22Rv1 (cell line): ENCODE results near the gene GOLT1B.

ENCODE experiments used
- ZFX ChIP-seq: fragments of 450-650 bp; IDR thresholded peaks from 2 replicates; pipeline ENCODE4 v1.6.1; 2017; ENCODE audit warnings: antibody characterized with exemption, borderline replicate concordance
- TF ChIP-seq, protein P1 (sequence below): fragments of 450-650 bp; IDR thresholded peaks from 2 replicates; pipeline ENCODE4 v1.5.1; 2017; ENCODE audit warnings: mild to moderate bottlenecking

DNA sequence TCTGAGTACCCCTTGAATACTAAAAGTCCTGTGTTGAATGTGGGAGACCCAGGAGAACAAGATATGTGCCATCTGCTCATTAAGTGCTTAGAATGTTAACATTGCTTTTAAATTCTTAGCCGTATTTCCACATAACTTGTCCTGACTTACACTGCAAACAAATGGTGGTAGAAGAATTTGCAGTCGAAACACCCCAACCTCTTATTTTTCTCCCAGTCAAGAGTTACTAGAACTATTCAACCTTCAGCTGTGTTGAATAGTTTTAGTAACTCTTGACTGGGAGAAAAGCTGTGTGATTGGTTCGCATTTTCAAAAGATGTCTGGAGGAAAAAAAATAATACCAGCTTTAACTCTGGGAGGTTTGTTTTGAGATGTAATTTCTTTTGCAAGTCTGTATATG is 16.9 kb downstream of the GOLT1B start:
- TF ChIP-seq, protein P1, sequence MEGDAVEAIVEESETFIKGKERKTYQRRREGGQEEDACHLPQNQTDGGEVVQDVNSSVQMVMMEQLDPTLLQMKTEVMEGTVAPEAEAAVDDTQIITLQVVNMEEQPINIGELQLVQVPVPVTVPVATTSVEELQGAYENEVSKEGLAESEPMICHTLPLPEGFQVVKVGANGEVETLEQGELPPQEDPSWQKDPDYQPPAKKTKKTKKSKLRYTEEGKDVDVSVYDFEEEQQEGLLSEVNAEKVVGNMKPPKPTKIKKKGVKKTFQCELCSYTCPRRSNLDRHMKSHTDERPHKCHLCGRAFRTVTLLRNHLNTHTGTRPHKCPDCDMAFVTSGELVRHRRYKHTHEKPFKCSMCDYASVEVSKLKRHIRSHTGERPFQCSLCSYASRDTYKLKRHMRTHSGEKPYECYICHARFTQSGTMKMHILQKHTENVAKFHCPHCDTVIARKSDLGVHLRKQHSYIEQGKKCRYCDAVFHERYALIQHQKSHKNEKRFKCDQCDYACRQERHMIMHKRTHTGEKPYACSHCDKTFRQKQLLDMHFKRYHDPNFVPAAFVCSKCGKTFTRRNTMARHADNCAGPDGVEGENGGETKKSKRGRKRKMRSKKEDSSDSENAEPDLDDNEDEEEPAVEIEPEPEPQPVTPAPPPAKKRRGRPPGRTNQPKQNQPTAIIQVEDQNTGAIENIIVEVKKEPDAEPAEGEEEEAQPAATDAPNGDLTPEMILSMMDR: no peak
- TF ChIP-seq ZFX: no peak
